Progenitor cell of endocrine pancreas (in vitro differentiated cells): ENCODE measurements around the gene METTL26. TPM values are rescaled to one million over a fixed set of nuclear protein-coding genes. Genes with fewer than 3 reads are reported as not detected.
A peak's percentile ranks its signal among the peaks of the same experiment; 100 is the strongest.

Source experiments
- DNase-seq: peaks from one replicate; pipeline ENCODE4 v3.0.0; 2021; ENCODE audit warnings: low spot score; ENCODE audit not compliant: unreplicated experiment
- H3K27ac Mint-ChIP-seq: 2 replicates; pipeline ENCODE4 v1.8.0; 2021; ENCODE audit warnings: mild to moderate bottlenecking, moderate library complexity, mixed read lengths
- H3K27me3 Mint-ChIP-seq: 2 replicates; pipeline ENCODE4 v1.8.0; 2021; ENCODE audit warnings: mixed read lengths
- H3K36me3 Mint-ChIP-seq: 2 replicates; pipeline ENCODE4 v1.8.0; 2022; ENCODE audit warnings: mixed read lengths; ENCODE audit not compliant: insufficient read depth
- H3K4me1 Mint-ChIP-seq: 2 replicates; pipeline ENCODE4 v1.8.0; 2021; ENCODE audit warnings: low read depth, mixed read lengths
- H3K4me3 Mint-ChIP-seq: 2 replicates; pipeline ENCODE4 v1.8.0; 2021; ENCODE audit warnings: low read depth, mild to moderate bottlenecking, moderate library complexity, mixed read lengths
- H3K9me3 Mint-ChIP-seq: 2 replicates; pipeline ENCODE4 v1.8.0; 2021; ENCODE audit warnings: low read depth, mixed read lengths
- total RNA-seq: library from RNA; stranded (reverse); gene quantifications from 2 replicates; pipeline ENCODE4 v1.2.1, GENCODE V29; 2021
- TF ChIP-seq, protein P1 (sequence below): fragments of 200-600 bp; sonication (generic); IDR thresholded peaks from one replicate; pipeline ENCODE4 v1.5.0; 2021; ENCODE audit warnings: antibody characterized with exemption, mild to moderate bottlenecking; ENCODE audit not compliant: unreplicated experiment

METTL26 gene
- total RNA-seq, 1 donor from 2014 or later: 64.0 TPM

DNA sequence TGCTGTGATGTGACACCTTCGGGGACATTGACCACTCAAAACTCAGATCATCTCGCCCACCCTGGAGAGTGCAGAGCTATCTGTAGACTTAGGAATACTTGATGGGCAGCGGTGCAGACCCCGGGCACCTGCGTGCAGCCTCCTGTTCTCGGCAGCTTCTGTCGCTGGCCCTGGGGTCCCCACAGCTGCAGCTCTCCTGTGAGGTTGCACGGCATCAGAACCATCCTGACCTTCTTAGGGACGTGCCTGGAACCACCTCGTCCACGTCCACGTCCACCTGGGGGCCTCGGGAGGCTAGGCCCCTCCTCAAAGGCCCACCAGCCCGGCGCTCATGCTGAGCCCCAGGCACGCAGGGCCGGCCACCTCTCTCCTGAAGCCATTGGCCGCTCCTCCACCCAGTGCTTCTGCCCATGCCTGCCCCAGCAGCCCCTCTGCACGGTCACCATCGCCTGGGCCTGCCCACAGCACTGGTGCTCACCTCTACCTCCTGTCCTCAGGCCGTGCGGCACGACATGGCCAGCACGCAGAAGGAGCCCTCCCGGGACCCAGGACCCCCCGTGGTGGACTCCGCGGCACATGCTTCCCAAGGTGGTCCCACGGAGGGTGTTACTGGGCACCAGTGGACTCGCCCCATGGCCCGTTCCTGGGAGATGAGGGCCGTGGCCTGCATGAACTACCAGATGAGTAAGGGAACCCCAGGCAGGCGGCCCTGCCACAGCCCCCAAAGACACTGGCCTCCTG is 7.6 kb downstream of the METTL26 start:
- TF ChIP-seq, protein P1, sequence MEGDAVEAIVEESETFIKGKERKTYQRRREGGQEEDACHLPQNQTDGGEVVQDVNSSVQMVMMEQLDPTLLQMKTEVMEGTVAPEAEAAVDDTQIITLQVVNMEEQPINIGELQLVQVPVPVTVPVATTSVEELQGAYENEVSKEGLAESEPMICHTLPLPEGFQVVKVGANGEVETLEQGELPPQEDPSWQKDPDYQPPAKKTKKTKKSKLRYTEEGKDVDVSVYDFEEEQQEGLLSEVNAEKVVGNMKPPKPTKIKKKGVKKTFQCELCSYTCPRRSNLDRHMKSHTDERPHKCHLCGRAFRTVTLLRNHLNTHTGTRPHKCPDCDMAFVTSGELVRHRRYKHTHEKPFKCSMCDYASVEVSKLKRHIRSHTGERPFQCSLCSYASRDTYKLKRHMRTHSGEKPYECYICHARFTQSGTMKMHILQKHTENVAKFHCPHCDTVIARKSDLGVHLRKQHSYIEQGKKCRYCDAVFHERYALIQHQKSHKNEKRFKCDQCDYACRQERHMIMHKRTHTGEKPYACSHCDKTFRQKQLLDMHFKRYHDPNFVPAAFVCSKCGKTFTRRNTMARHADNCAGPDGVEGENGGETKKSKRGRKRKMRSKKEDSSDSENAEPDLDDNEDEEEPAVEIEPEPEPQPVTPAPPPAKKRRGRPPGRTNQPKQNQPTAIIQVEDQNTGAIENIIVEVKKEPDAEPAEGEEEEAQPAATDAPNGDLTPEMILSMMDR: no peak
- Mint-ChIP-seq H3K4me1 (peaks cover 12% of the 10 kb centered on the region), H3K36me3 (peaks cover 6% of the 10 kb centered on the region), H3K4me3 (peak overlapping the region; percentile 57), H3K27ac (peak overlapping the region; percentile 96), H3K9me3 (no peaks in the 10 kb centered on the region), H3K27me3 (no peaks in the 10 kb centered on the region)
- no peak for DNase-seq

DNA sequence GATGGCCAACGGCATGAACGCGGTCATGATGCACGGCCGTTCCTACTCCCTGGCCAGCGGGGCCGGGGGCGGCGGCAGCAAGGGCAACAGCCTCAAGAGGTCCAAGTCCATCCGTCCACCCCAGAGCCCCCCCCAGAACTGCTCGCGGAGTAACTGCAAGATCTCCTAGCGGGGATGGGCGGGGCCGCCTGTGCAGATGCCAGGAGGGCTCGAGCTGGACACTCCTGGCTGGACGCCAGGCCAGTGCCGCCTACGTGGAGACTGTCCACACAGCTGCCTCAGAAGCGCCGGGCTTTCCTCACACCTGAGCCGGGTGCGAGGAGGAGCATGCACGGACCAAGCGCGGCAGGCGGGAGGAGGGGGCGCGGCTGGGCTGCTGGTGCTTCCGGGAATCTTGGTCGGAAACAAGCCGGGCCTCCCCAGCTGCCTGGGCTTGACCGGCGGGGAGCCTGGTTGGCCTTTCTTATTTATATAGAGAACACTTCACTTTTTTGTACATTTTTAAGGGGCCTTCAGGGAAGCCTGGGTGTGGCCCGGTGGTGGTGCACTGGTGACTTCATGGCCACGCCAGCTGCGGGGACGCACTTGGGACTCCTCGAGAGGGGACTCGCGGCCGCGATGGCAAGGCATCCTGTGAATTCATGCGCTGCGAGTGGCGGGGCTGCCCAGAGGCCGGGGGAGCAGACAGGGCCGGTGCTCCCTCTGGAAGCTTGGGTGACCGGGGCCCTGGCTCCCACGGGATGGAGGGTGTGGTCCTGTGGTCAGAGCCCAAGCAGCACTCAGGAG is 8.5 kb downstream of the METTL26 start:
- H3K36me3 Mint-ChIP-seq: peaks cover 6% of the 10 kb centered on the region
- H3K9me3 Mint-ChIP-seq: no peaks in the 10 kb centered on the region
- TF ChIP-seq, protein P1: no peak
- no peak overlapping the region for H3K4me3 Mint-ChIP-seq
- no peak for DNase-seq
- H3K4me1 Mint-ChIP-seq: peaks cover 12% of the 10 kb centered on the region
- H3K27me3 Mint-ChIP-seq: no peaks in the 10 kb centered on the region
- H3K27ac Mint-ChIP-seq: no peak overlapping the region

DNA sequence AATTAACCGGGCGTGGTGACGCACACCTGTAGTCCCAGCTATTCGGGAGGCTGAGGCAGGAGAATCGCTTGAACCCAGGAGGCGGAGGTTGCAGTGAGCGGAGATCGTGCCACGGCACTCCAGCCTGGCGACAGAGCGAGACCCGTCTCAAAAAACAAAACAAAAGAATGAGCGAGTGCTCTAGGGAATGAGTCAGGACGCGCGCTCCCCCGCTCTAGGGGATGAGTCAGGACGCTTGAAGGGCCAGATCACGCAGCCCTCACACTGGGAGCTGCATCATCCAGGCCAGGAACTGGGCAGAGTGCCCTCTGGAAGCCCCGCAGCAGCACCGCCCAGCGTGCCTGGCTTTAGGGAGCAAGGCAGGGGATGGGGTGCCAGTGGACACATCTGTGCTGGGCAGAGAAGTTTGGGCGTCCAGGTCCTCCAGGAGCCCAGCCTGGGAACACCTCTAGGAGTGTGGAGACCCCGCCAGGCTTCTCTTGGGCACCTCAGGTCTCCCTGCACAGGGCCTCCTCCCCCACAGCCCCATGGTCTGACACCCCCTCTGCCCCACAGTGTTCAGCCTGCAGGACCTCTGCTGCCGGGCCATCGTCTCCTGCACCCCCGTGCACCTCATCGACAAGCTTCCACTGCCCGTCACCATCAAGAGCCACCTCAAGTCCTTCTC is 9.2 kb downstream of the METTL26 start:
- H3K27ac Mint-ChIP-seq: peak overlapping the region; percentile 56
- H3K9me3 Mint-ChIP-seq: no peaks in the 10 kb centered on the region

DNA sequence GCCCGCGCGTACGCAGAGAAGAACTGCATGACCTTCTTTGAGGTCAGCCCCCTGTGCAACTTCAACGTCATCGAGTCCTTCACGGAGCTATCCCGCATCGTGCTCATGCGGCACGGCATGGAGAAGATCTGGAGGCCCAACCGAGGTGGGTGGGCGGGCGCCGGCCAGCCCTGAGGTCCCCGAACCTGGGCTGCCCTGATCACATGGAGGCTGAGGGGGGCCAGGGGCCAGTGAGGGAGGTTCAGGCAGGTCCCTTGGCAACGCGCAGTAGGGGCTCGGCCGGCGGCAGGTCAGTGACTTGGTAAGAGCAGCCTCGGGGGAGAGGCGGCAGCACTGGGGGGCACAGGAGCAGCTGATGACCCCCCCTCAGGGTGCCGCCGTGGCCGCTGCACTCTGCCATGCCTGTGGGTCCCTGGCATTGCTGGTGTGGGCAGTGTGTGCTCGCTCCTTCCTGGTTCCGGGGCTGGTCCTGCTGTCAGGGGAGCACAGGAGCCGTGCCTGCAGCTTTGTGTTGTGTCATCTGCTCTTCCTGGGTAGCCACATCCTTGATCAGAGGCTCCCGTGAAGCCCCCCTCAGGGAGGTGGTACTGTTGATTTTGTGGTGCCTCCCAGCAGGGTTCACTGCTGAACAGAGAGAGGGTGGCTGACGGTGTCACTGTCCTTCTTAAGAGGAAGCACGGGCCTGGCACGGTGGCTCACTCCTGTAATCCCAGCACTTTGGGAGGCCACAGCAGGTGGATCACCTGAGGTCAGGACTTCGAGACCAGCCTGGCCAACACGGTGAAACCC is 9.9 kb downstream of the METTL26 start:
- DNase-seq: no peak
- TF ChIP-seq, protein P1: no peak
- no peak overlapping the region for H3K4me3 Mint-ChIP-seq
- H3K27ac Mint-ChIP-seq: peak overlapping the region; percentile 56
- no peaks in the 10 kb centered on the region for H3K9me3 Mint-ChIP-seq
- H3K27me3 Mint-ChIP-seq: no peaks in the 10 kb centered on the region
- H3K36me3 Mint-ChIP-seq: peaks cover 6% of the 10 kb centered on the region
- peaks cover 11% of the 10 kb centered on the region for H3K4me1 Mint-ChIP-seq

More for the DNA sequence above, 9.2 kb downstream of the METTL26 start:
- TF ChIP-seq, protein P1: no peak
- Mint-ChIP-seq H3K4me3 (no peak overlapping the region), H3K36me3 (peaks cover 6% of the 10 kb centered on the region), H3K4me1 (peaks cover 11% of the 10 kb centered on the region), H3K27me3 (no peaks in the 10 kb centered on the region)
- no peak for DNase-seq
